Sigmoid colon (tissue), 7 donors: ENCODE measurements around the gene HOXB9. TPM values are rescaled to one million over a fixed set of nuclear protein-coding genes. Genes with fewer than 3 reads are reported as not detected.

Experiments
- DNase-seq: peaks from one replicate; pipeline ENCODE4 v3.0.0-alpha.2; 2019
- H3K27ac ChIP-seq, 4 donors: fragments of 200-600 bp; sonication (generic); one replicate each; pipeline ENCODE4 v1.5.1; 2016 to 2019; ENCODE audit warnings: mild to moderate bottlenecking in 1 of 4
- H3K27me3 ChIP-seq, 3 donors: fragments of 200-600 bp; sonication (generic); one replicate each; pipeline ENCODE4 v1.5.1; 2019; ENCODE audit warnings: mild to moderate bottlenecking in 1 of 3
- H3K36me3 ChIP-seq, 4 donors: fragments of 200-600 bp; sonication (generic); one replicate each; pipeline ENCODE4 v1.5.1; 2016 to 2019
- H3K4me1 ChIP-seq, 4 donors: fragments of 200-600 bp; sonication (generic); one replicate each; pipeline ENCODE4 v1.5.1; 2017 to 2019
- H3K4me3 ChIP-seq, 4 donors: fragments of 200-600 bp; sonication (generic); one replicate each; pipeline ENCODE4 v1.5.1; 2017 to 2019; ENCODE audit warnings: mild to moderate bottlenecking in 2 of 4, moderate library complexity in 1 of 4
- H3K9me3 ChIP-seq, 4 donors: fragments of 200-600 bp in 3 of 4; sonication (generic) in 3 of 4; one replicate each; pipeline versions ENCODE4 v1.5.1 to v1.6.1; 2013 to 2019
- EP300 ChIP-seq, 4 donors: sonication (generic); formaldehyde crosslinking; IDR thresholded peaks; one replicate each; pipeline ENCODE4 v1.6.1; 2017; ENCODE audit warnings: antibody characterized with exemption in 4 of 4
- POLR2A ChIP-seq, 2 donors: fragments of 450-650 bp; IDR thresholded peaks; one replicate each; pipeline ENCODE4 v1.6.1; 2016; ENCODE audit warnings: antibody characterized with exemption in 2 of 2, mild to moderate bottlenecking in 2 of 2, moderate library complexity in 2 of 2
- POLR2AphosphoS5 ChIP-seq, 4 donors: sonication (generic); formaldehyde crosslinking; IDR thresholded peaks; one replicate each; pipeline ENCODE4 v1.6.1; 2017; ENCODE audit warnings: antibody characterized with exemption in 4 of 4
- WGBS, 2 donors: extraction: QIAGEN DNeasy Blood & Tissue Kit; methylation state at CpG; one replicate each; pipeline ENCODE4 v1.1.7; 2013; 5-methylcytosine and 5-hydroxymethylcytosine counted together
- intact Hi-C: fragments of 100-400 bp; cut with DNase I; formaldehyde crosslinking; loops from one replicate; pipeline ENCODE4 v1.15.1; 2023
- polyA plus RNA-seq, 3 donors: library from polyadenylated mRNA; stranded (reverse); fragments of 200-250 nt; gene quantifications; one replicate each; pipeline ENCODE4 v1.2.3, GENCODE V29; 2013
- total RNA-seq, 4 donors: library from RNA; depleted of rRNA; stranded (reverse); fragments of >200 nt; gene quantifications; one replicate each; pipeline ENCODE4 v1.1.0, GENCODE V29; 2016
- TF ChIP-seq, protein P1 (sequence below), 4 experiments: fragments of 450-650 bp in 3 of 4; fragments of 200-600 bp in 1 of 4; IDR thresholded peaks; one replicate each; pipeline ENCODE4 v1.5.1; 2016 to 2019; ENCODE audit warnings: antibody characterized with exemption in 4 of 4, mild to moderate bottlenecking in 3 of 4, moderate library complexity in 2 of 4
- donor health status: healthy with polysubstance abuse.
- donor health status: Bipolar disorder and iron deficiency.
- donor health status: healthy.

Gene HOXB9
- total and polyA plus RNA-seq, 7 donors: 0.28 to 52.1 (median 18.0) TPM; not detected in 3

- intact Hi-C loops: no loop called here
- 14 to 62% methylated on average over 17 of the region's 17 CpGs for WGBS, 2 donors
- Histone ChIP-seq H3K27ac (peak overlapping the region in 3 of 4 donors; percentile 76 to 99 (median 95)), H3K36me3 (peaks cover 0 to 14% (median 0%) of the 10 kb centered on the region in 4 donors), H3K9me3 (no peaks in the 10 kb centered on the region), H3K27me3 (peaks cover 0 to 4% (median 0%) of the 10 kb centered on the region in 3 donors), H3K4me1 (peaks cover 0 to 77% (median 67%) of the 10 kb centered on the region in 4 donors), H3K4me3 (no peak overlapping the region)
- DNase-seq: no peak
- TF ChIP-seq EP300 (IDR thresholded peaks at IDR 0.05): no peak
- peak in 1 of 4 donors; percentile 9 for TF ChIP-seq POLR2AphosphoS5 (IDR thresholded peaks at IDR 0.05)
These were observed 25.7 kb downstream of the HOXB9 start for GRCh38 chr17:48600244-48601098.

- H3K4me1 ChIP-seq: peaks cover 0 to 88% (median 78%) of the 10 kb centered on the region in 4 donors
- 46 to 76% methylated on average over 5 of the region's 5 CpGs for WGBS, 2 donors
- H3K9me3 ChIP-seq: no peaks in the 10 kb centered on the region
- intact Hi-C loops: no loop called here
- H3K4me3 ChIP-seq: no peak overlapping the region
- H3K36me3 ChIP-seq: peaks cover 0 to 4% (median 0%) of the 10 kb centered on the region in 4 donors
- no peak for DNase-seq
- H3K27ac ChIP-seq: peak overlapping the region in 3 of 4 donors; percentile 76 to 99 (median 95)
- TF ChIP-seq POLR2AphosphoS5 (IDR thresholded peaks at IDR 0.05): no peak
- TF ChIP-seq POLR2A (IDR thresholded peaks at IDR 0.05): no peak
- no peak for TF ChIP-seq EP300 (IDR thresholded peaks at IDR 0.05)
- TF ChIP-seq, protein P1, sequence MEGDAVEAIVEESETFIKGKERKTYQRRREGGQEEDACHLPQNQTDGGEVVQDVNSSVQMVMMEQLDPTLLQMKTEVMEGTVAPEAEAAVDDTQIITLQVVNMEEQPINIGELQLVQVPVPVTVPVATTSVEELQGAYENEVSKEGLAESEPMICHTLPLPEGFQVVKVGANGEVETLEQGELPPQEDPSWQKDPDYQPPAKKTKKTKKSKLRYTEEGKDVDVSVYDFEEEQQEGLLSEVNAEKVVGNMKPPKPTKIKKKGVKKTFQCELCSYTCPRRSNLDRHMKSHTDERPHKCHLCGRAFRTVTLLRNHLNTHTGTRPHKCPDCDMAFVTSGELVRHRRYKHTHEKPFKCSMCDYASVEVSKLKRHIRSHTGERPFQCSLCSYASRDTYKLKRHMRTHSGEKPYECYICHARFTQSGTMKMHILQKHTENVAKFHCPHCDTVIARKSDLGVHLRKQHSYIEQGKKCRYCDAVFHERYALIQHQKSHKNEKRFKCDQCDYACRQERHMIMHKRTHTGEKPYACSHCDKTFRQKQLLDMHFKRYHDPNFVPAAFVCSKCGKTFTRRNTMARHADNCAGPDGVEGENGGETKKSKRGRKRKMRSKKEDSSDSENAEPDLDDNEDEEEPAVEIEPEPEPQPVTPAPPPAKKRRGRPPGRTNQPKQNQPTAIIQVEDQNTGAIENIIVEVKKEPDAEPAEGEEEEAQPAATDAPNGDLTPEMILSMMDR (IDR thresholded peaks at IDR 0.05): no peak
- peaks cover 0 to 11% (median 0%) of the 10 kb centered on the region in 3 donors for H3K27me3 ChIP-seq
These were observed 26.8 kb downstream of the HOXB9 start for GRCh38 chr17:48599354-48599753.

DNA sequence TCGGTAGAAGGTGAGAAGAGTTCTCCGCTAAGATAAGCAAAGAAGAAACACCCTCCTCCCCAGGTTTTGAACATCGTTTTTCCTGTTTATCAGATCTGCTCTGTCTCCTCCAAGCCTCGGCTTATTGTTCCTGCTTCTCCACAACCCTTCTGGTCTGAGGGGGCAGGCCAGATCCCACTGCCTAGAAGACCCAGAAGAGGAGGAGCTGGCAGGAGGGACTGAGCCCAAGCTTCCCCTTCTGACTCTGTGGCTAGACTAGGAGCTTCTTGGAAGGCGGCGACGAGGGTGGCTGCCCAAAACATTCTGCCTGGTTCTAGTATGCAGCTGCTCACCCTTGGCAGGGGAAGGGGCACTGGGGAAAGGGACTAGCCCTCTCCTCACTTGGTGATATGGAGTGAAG lies 27.4 kb downstream of the HOXB9 start:
- intact Hi-C loops: no loop called here
- TF ChIP-seq EP300 (IDR thresholded peaks at IDR 0.05): no peak
- TF ChIP-seq POLR2A (IDR thresholded peaks at IDR 0.05): no peak
- TF ChIP-seq, protein P1 (IDR thresholded peaks at IDR 0.05): no peak
- no peak for TF ChIP-seq POLR2AphosphoS5 (IDR thresholded peaks at IDR 0.05)

DNA sequence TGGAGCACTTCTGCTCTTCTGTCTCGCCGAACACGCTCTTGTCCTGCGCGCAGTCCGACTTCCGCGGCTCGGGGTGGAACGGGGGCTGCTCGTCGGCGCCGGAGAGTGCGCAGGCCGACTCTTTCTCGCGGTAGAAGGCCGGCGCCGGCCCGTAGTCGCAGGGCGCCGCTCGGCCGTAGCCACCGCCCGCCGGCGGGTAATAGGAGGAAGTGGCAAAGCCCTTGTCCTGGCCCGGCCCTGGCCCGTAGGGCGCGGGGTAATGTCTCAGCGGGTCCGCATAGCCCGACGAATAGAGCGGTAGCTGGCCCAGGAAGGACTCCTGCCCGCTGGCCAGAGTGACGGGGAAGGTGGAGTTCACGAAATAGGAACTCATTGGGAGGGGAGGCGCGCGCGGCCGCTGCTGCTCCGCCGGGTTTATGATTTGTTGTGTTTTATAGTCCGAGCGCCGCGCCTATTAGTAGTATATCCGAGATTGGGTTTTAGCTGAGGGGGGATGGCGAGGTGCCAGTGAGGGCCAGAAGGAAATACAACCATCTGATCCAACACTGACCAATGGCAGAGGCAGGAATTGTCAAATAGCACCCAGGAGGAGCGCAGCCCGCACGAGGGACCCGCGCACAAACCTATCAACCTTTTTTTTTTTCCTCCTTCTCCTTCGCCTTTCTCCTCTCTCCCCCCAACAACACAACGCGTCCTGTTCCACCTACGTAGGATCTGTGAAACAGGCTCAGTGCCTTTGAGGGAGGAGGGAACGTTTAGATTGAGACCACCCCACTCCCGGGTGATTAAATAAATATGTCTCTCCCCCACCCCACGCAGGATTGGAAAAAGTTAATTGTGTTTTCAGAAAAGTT lies 28.2 kb downstream of the HOXB9 start:
- Histone ChIP-seq H3K36me3 (no peaks in the 10 kb centered on the region), H3K27ac (peak overlapping the region; percentile 23 to 99 (median 86)), H3K4me3 (peak overlapping the region; percentile 50 to 70 (median 60)), H3K9me3 (no peaks in the 10 kb centered on the region), H3K4me1 (peaks cover 0 to 90% (median 81%) of the 10 kb centered on the region in 4 donors), H3K27me3 (peaks cover 0 to 11% (median 0%) of the 10 kb centered on the region in 3 donors)
- peak; percentile 93 for DNase-seq
- intact Hi-C loops: no loop called here
- TF ChIP-seq POLR2AphosphoS5 (IDR thresholded peaks at IDR 0.05) (peak; percentile 64 to 84 (median 68)), POLR2A (IDR thresholded peaks at IDR 0.05) (peak; percentile 36 to 73)
- TF ChIP-seq, protein P1 (IDR thresholded peaks at IDR 0.05): no peak
- 1 to 2% methylated on average over 68 of the region's 68 CpGs for WGBS, 2 donors

More for the DNA sequence above, 27.4 kb downstream of the HOXB9 start:
- DNase-seq: no peak
- Histone ChIP-seq H3K4me1 (peaks cover 0 to 93% (median 82%) of the 10 kb centered on the region in 4 donors), H3K36me3 (no peaks in the 10 kb centered on the region), H3K4me3 (peak overlapping the region in 2 of 4 donors; percentile 65 to 70), H3K27ac (peak overlapping the region in 3 of 4 donors; percentile 76 to 99 (median 95)), H3K9me3 (no peaks in the 10 kb centered on the region), H3K27me3 (peaks cover 0 to 11% (median 0%) of the 10 kb centered on the region in 3 donors)
- 30 to 52% methylated on average over 7 of the region's 7 CpGs for WGBS, 2 donors

DNA sequence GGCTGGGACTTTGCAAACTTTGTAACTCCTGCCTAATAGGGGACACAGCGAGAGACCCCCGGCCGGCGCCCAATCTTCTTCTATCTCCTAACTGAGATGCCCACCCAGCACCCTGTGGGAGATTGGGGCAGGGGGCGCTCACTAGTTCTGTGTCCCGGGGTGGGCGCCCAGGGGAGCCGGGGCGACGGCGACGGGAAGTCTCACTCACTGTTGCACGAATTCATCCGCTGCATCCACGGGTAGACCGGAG lies 28.7 kb downstream of the HOXB9 start:
- peaks cover 0 to 88% (median 77%) of the 10 kb centered on the region in 4 donors for H3K4me1 ChIP-seq
- peaks cover 0 to 11% (median 0%) of the 10 kb centered on the region in 3 donors for H3K27me3 ChIP-seq
- no peak for DNase-seq
- intact Hi-C loops: no loop called here
- no peaks in the 10 kb centered on the region for H3K9me3 ChIP-seq
- H3K36me3 ChIP-seq: no peaks in the 10 kb centered on the region
- TF ChIP-seq, protein P1 (IDR thresholded peaks at IDR 0.05): no peak
- TF ChIP-seq POLR2A (IDR thresholded peaks at IDR 0.05) (no peak), POLR2AphosphoS5 (IDR thresholded peaks at IDR 0.05) (no peak), EP300 (IDR thresholded peaks at IDR 0.05) (no peak)
- peak overlapping the region; percentile 23 to 99 (median 86) for H3K27ac ChIP-seq
- WGBS, 2 donors: 10 to 28% methylated on average over 16 of the region's 16 CpGs
- peak overlapping the region; percentile 50 to 70 (median 60) for H3K4me3 ChIP-seq
